A549 (cell line): ENCODE measurements around the gene TBC1D20. TPM values are rescaled to one million over a fixed set of nuclear protein-coding genes. Genes with fewer than 3 reads are reported as not detected.
A peak's percentile ranks its signal among the peaks of the same experiment; 100 is the strongest.

Experiments used
- ATAC-seq, 2 experiments: fragments of 200-7000 bp in 1 of 2; fragments of >200 bp in 1 of 2; cut with Nextera tagmentation in 1 of 2; cut with Tn5 transposase in 1 of 2; 3 replicates each; pipeline versions ENCODE4 v1.8.0 to v1.9.1; 2018 to 2020; ENCODE audit warnings: mild to moderate bottlenecking in 1 of 2, moderate library complexity in 1 of 2
- CTCF ChIA-PET: fragments of 300-600 bp; sonication (Branson Sonifier 250); formaldehyde crosslinking; extraction: SDS; loops from one replicate; lab custom pipeline; 2021; ENCODE audit warnings: antibody characterized with exemption, inconsistent platforms; lab: Yijun Ruan, JAX
- POLR2A ChIA-PET: fragments of 350-600 bp; formaldehyde crosslinking; extraction: SDS; loops from one replicate; lab custom pipeline; 2021; ENCODE audit warnings: antibody characterized with exemption, inconsistent platforms; lab: Yijun Ruan, JAX
- DNase-seq, 2 experiments: peaks; one replicate each; pipeline versions ENCODE4 v3.0.0 to v3.0.0-alpha.2; 2011 to 2016; ENCODE audit warnings: low read depth in 1 of 2, low spot score in 1 of 2
- FAIRE-seq: peaks from 2 replicates; lab custom pipeline; 2011; peaks lifted over from hg19 to GRCh38; lab: Jason Lieb, UNC
- H3K27ac ChIP-seq, 2 experiments: fragments of >200 bp; sonication (Bioruptor Twin); formaldehyde crosslinking; 3 replicates each; pipeline ENCODE4 v1.5.1; 2016 to 2017
- H3K4me1 ChIP-seq: fragments of >200 bp; sonication (Bioruptor Twin); formaldehyde crosslinking; 3 replicates; pipeline ENCODE4 v1.6.1; 2016
- H3K4me2 ChIP-seq: fragments of >200 bp; sonication (Bioruptor Twin); formaldehyde crosslinking; 3 replicates; pipeline ENCODE4 v1.6.1; 2016
- H3K4me3 ChIP-seq: fragments of >200 bp; sonication (Bioruptor Twin); formaldehyde crosslinking; 3 replicates; pipeline ENCODE4 v1.5.1; 2016
- H3K9me3 ChIP-seq: fragments of >200 bp; sonication (Bioruptor Twin); formaldehyde crosslinking; 3 replicates; pipeline ENCODE4 v1.6.1; 2016
- CEBPB ChIP-seq, 2 experiments: fragments of >200 bp in 1 of 2; sonication (Bioruptor Twin) in 1 of 2; formaldehyde crosslinking in 1 of 2; IDR thresholded peaks; 2 replicates each; pipeline ENCODE4 v1.6.1; 2012 to 2016
- CHD2 ChIP-seq: fragments of 150-350 bp; IDR thresholded peaks from 2 replicates; pipeline ENCODE4 v1.6.1; 2014; ENCODE audit warnings: low read length; ENCODE audit not compliant: partially characterized antibody
- EHF ChIP-seq: fragments of 250-450 bp; sonication (Bioruptor Pico); IDR thresholded peaks from 2 replicates; pipeline ENCODE4 v1.5.0; 2020; ENCODE audit warnings: mild to moderate bottlenecking
- EHMT2 ChIP-seq: fragments of 200-600 bp; sonication (generic); IDR thresholded peaks from 2 replicates; pipeline ENCODE4 v1.6.1; 2016; ENCODE audit warnings: antibody characterized with exemption, low read depth, mild to moderate bottlenecking, moderate library complexity
- FOSB ChIP-seq: fragments of 250-450 bp; sonication (Bioruptor Pico); IDR thresholded peaks from 2 replicates; pipeline ENCODE4 v1.5.0; 2020; ENCODE audit warnings: mild to moderate bottlenecking, moderate library complexity
- FOXS1 ChIP-seq: fragments of 250-450 bp; sonication (Bioruptor Pico); IDR thresholded peaks from 2 replicates; pipeline ENCODE4 v1.5.0; 2020; ENCODE audit warnings: mild to moderate bottlenecking, moderate library complexity
- HOXB5 ChIP-seq: fragments of 250-450 bp; sonication (Bioruptor Pico); IDR thresholded peaks from 2 replicates; pipeline ENCODE4 v1.5.0; 2020; ENCODE audit warnings: mild to moderate bottlenecking, moderate library complexity
- JUNB ChIP-seq: fragments of >200 bp; sonication (Bioruptor Twin); formaldehyde crosslinking; IDR thresholded peaks from 2 replicates; pipeline ENCODE4 v1.6.1; 2016
- KDM1A ChIP-seq: fragments of 200-600 bp; sonication (generic); IDR thresholded peaks from 2 replicates; pipeline ENCODE4 v1.6.1; 2016; ENCODE audit warnings: low read depth, mild to moderate bottlenecking
- MAZ ChIP-seq: fragments of 150-350 bp; IDR thresholded peaks from 2 replicates; pipeline ENCODE4 v1.6.1; 2014; ENCODE audit warnings: antibody characterized with exemption, low read depth, low read length, borderline replicate concordance
- NR3C1 ChIP-seq: fragments of >200 bp; sonication (Bioruptor Twin); formaldehyde crosslinking; IDR thresholded peaks from 3 replicates; pipeline ENCODE4 v1.6.1; 2017
- SREBF2 ChIP-seq: fragments of 450-650 bp; IDR thresholded peaks from 2 replicates; pipeline ENCODE4 v1.6.1; 2014; ENCODE audit warnings: mild to moderate bottlenecking, moderate library complexity
- TP53 ChIP-seq: fragments of 250-450 bp; sonication (Bioruptor Pico); IDR thresholded peaks from 2 replicates; pipeline ENCODE4 v1.5.0; 2021; ENCODE audit warnings: mild to moderate bottlenecking, moderate library complexity
- ZFP36 ChIP-seq: fragments of 450-650 bp; IDR thresholded peaks from 2 replicates; pipeline ENCODE4 v1.6.1; 2014; ENCODE audit warnings: borderline replicate concordance; ENCODE audit not compliant: partially characterized antibody
- WGBS: methylation state at CpG from one replicate; pipeline ENCODE4 v1.1.6; 2017; ENCODE audit errors: missing lambda C conversion rate; 5-methylcytosine and 5-hydroxymethylcytosine counted together
- polyA plus RNA-seq, 4 experiments: library from polyadenylated mRNA; depleted of rRNA in 3 of 4; stranded (reverse); fragments of >200 nt; fragmentation: RNase III in 1 of 4; extraction: RNeasy Plus Mini Kit Qiagen cat#74134 plus additional on column Dnase treatment in 1 of 4; gene quantifications; 2 replicates in 3 of 4; 3 replicates in 1 of 4; pipeline ENCODE4 v1.2.3, GENCODE V29; 2011 to 2017
- TF ChIP-seq, protein P1 (sequence below): fragments of 200-600 bp; sonication (generic); IDR thresholded peaks from 2 replicates; pipeline ENCODE4 v1.6.1; 2016; ENCODE audit warnings: antibody characterized with exemption, mild to moderate bottlenecking, moderate library complexity
- TF ChIP-seq, protein P2 (sequence below): fragments of 250-450 bp; sonication (Bioruptor Pico); IDR thresholded peaks from 2 replicates; pipeline ENCODE4 v1.5.0; 2021; ENCODE audit warnings: mild to moderate bottlenecking, moderate library complexity, borderline replicate concordance
- TF ChIP-seq, protein P3 (sequence below): fragments of 450-650 bp; IDR thresholded peaks from 2 replicates; pipeline ENCODE4 v1.6.1; 2014; ENCODE audit warnings: antibody characterized with exemption
- TF ChIP-seq, protein P4 (sequence below): IDR thresholded peaks from 2 replicates; pipeline ENCODE4 v1.6.1; 2012; ENCODE audit warnings: low read depth, borderline replicate concordance
- TF ChIP-seq, protein P5 (sequence below): fragments of 150-350 bp; IDR thresholded peaks from 2 replicates; pipeline ENCODE4 v1.6.1; 2014; ENCODE audit warnings: low read depth, mild to moderate bottlenecking, low read length
- TF ChIP-seq, protein P6 (sequence below): IDR thresholded peaks from 2 replicates; pipeline ENCODE4 v1.6.1; 2012
- TF ChIP-seq, protein P7 (sequence below): fragments of 250-450 bp; sonication (Bioruptor Pico); IDR thresholded peaks from 2 replicates; pipeline ENCODE4 v1.5.0; 2020; ENCODE audit warnings: low read depth, mild to moderate bottlenecking, moderate library complexity

Gene TBC1D20
- polyA plus RNA-seq, 2 of the 4 experiments (the other 2 are of a cell fraction), result 28.0 to 43.4 TPM

DNA sequence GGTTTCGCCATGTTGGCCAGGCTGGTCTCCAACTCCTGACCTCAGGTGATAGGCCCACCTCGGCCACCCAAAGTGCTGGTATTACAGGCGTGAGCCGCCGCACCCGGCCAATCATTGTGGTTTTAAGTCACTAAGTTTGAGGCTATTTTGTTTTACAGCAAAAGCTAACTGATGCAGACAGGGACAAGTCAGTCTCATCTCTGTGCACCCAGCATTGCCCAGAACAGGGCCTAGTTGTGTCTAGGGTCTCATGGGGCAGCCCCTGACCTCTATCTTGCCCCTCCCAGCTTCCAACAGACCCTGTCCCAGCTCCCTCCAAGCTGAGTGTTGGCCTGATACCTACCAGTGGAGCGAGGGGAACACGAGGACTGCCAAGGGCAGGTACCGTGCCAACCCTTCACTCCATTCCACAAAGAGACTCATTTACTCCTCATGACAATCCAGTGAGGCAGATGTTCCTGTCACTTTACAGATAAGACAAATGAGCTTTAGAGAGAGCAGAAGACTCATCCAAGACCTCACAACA, 63.1 kb downstream of the TBC1D20 start:
- POLR2A ChIA-PET, result interaction anchor here (1.6 to 5.6 kb wide), 5 partner anchors 8 to 37 kb away, joined by 4 to 106 read pairs (median 12); partner anchors contain the start of genes RBCK1 and TRIB3

DNA sequence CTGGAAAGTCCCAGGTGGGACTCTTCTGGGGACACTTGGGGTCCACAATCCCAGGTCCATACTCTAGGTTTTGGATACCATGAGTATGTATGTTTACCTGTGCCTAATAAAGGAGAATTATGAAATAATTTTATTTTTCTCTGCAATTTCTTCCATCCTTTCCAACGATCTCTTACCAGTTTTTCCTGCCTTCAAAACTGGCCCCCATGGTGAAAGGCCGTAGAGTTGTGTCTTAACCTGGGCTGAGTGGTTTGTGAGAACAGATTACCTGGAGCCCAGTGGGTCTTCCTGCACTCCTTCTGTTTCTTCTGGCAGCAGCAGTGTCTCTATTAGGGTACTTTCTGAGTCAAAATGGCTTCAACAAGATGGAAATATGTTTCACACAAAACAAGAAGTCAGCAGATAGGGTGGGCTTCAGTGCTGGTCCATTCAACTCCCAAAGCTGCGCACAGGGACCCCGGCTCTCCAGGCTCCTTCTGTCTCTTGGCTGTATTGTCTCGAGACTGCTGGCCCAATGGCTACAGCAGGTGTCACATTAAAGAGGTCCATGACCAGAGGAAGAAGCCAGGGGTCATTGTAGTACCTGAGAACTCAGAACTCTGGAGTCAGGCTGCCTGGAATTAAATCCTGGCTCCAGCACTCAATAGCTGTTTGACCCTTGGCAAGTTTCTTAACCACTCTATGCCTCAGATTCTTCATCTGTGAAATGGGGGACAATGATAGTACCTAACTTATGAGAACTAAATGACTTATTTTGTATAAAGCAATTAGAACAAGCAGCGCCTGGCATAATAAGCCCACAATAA, 64.7 kb downstream of the TBC1D20 start:
- no peaks in the 10 kb centered on the region for H3K9me3 ChIP-seq
- CTCF ChIA-PET, result interaction anchor here (0.5 to 15.4 kb wide), 11 partner anchors 10 to 64 kb away, joined by 3 to 160 read pairs (median 8); partner anchors contain the start of genes NRSN2, RBCK1 and TRIB3
- H3K27ac ChIP-seq, result peak overlapping the region; percentile 42 to 60; a peak in 3 of 6 replicates
- no peak overlapping the region; the same call in 2 of the 3 replicates for H3K4me2 ChIP-seq
- no peak for ATAC-seq
- POLR2A ChIA-PET, result interaction anchor here (0.7 to 5.6 kb wide), 6 partner anchors 7 to 35 kb away, joined by 3 to 106 read pairs (median 8); partner anchors contain the start of genes RBCK1 and TRIB3
- 87% methylated on average over 6 of the region's 6 CpGs for WGBS
- H3K4me1 ChIP-seq, result peaks cover 51% of the 10 kb centered on the region
- no peak overlapping the region for H3K4me3 ChIP-seq
- no peak for DNase-seq
- FAIRE-seq, result no peak
- TF ChIP-seq CHD2, result no peak
- TF ChIP-seq, protein P1, sequence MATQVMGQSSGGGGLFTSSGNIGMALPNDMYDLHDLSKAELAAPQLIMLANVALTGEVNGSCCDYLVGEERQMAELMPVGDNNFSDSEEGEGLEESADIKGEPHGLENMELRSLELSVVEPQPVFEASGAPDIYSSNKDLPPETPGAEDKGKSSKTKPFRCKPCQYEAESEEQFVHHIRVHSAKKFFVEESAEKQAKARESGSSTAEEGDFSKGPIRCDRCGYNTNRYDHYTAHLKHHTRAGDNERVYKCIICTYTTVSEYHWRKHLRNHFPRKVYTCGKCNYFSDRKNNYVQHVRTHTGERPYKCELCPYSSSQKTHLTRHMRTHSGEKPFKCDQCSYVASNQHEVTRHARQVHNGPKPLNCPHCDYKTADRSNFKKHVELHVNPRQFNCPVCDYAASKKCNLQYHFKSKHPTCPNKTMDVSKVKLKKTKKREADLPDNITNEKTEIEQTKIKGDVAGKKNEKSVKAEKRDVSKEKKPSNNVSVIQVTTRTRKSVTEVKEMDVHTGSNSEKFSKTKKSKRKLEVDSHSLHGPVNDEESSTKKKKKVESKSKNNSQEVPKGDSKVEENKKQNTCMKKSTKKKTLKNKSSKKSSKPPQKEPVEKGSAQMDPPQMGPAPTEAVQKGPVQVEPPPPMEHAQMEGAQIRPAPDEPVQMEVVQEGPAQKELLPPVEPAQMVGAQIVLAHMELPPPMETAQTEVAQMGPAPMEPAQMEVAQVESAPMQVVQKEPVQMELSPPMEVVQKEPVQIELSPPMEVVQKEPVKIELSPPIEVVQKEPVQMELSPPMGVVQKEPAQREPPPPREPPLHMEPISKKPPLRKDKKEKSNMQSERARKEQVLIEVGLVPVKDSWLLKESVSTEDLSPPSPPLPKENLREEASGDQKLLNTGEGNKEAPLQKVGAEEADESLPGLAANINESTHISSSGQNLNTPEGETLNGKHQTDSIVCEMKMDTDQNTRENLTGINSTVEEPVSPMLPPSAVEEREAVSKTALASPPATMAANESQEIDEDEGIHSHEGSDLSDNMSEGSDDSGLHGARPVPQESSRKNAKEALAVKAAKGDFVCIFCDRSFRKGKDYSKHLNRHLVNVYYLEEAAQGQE, result no peak
- no peak for TF ChIP-seq FOSB (CRISPR knock-in tag)
- TF ChIP-seq, protein P2, sequence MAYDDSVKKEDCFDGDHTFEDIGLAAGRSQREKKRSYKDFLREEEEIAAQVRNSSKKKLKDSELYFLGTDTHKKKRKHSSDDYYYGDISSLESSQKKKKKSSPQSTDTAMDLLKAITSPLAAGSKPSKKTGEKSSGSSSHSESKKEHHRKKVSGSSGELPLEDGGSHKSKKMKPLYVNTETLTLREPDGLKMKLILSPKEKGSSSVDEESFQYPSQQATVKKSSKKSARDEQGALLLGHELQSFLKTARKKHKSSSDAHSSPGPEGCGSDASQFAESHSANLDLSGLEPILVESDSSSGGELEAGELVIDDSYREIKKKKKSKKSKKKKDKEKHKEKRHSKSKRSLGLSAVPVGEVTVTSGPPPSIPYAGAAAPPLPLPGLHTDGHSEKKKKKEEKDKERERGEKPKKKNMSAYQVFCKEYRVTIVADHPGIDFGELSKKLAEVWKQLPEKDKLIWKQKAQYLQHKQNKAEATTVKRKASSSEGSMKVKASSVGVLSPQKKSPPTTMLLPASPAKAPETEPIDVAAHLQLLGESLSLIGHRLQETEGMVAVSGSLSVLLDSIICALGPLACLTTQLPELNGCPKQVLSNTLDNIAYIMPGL (CRISPR knock-in tag), result no peak
- TF ChIP-seq ZFP36, result no peak
- no peak for TF ChIP-seq EHMT2
- no peak for TF ChIP-seq NR3C1
- TF ChIP-seq, protein P3, sequence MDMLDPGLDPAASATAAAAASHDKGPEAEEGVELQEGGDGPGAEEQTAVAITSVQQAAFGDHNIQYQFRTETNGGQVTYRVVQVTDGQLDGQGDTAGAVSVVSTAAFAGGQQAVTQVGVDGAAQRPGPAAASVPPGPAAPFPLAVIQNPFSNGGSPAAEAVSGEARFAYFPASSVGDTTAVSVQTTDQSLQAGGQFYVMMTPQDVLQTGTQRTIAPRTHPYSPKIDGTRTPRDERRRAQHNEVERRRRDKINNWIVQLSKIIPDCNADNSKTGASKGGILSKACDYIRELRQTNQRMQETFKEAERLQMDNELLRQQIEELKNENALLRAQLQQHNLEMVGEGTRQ, result no peak
- TF ChIP-seq, protein P4, sequence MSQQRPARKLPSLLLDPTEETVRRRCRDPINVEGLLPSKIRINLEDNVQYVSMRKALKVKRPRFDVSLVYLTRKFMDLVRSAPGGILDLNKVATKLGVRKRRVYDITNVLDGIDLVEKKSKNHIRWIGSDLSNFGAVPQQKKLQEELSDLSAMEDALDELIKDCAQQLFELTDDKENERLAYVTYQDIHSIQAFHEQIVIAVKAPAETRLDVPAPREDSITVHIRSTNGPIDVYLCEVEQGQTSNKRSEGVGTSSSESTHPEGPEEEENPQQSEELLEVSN, result no peak
- TF ChIP-seq CEBPB (IDR thresholded peaks at IDR 0.05), result no peak

More for the DNA sequence above, 63.1 kb downstream of the TBC1D20 start:
- no peak overlapping the region for H3K4me2 ChIP-seq
- ATAC-seq, result peak in 1 of 2 experiments; percentile 1; a peak in 1 of 6 replicates
- TF ChIP-seq KDM1A (no peak), TP53 (CRISPR knock-in tag) (no peak), FOXS1 (CRISPR knock-in tag) (no peak), EHF (CRISPR knock-in tag) (no peak), HOXB5 (CRISPR knock-in tag) (no peak), JUNB (no peak), MAZ (no peak), SREBF2 (no peak)
- TF ChIP-seq, protein P5, sequence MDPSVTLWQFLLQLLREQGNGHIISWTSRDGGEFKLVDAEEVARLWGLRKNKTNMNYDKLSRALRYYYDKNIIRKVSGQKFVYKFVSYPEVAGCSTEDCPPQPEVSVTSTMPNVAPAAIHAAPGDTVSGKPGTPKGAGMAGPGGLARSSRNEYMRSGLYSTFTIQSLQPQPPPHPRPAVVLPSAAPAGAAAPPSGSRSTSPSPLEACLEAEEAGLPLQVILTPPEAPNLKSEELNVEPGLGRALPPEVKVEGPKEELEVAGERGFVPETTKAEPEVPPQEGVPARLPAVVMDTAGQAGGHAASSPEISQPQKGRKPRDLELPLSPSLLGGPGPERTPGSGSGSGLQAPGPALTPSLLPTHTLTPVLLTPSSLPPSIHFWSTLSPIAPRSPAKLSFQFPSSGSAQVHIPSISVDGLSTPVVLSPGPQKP, result no peak
- TF ChIP-seq, protein P2 (CRISPR knock-in tag), result no peak
- TF ChIP-seq, protein P6, sequence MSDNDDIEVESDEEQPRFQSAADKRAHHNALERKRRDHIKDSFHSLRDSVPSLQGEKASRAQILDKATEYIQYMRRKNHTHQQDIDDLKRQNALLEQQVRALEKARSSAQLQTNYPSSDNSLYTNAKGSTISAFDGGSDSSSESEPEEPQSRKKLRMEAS, result no peak
- TF ChIP-seq, protein P7, sequence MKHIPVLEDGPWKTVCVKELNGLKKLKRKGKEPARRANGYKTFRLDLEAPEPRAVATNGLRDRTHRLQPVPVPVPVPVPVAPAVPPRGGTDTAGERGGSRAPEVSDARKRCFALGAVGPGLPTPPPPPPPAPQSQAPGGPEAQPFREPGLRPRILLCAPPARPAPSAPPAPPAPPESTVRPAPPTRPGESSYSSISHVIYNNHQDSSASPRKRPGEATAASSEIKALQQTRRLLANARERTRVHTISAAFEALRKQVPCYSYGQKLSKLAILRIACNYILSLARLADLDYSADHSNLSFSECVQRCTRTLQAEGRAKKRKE, result no peak
- TF ChIP-seq, protein P4, result no peak
- FAIRE-seq, result no peak
- H3K9me3 ChIP-seq, result peaks cover 14% of the 10 kb centered on the region
- no peak for DNase-seq
- no peak overlapping the region for H3K4me3 ChIP-seq
- WGBS, result 97% methylated on average over 9 of the region's 9 CpGs
- CTCF ChIA-PET, result interaction anchor here (0.6 to 15.4 kb wide), 8 partner anchors 8 to 52 kb away, joined by 3 to 160 read pairs (median 9); partner anchors contain the start of genes NRSN2, RBCK1 and TRIB3
- peaks cover 53% of the 10 kb centered on the region for H3K4me1 ChIP-seq
- H3K27ac ChIP-seq, result peak overlapping the region; percentile 93 to 99
